HG03025 (cell line): ENCODE results near the gene PTPN2.
"Not testable (repeated sequence)": the region's sequence is repeated elsewhere in the genome, so short reads cannot be mapped to it uniquely, and the experiment has no call there.

Experiments used
- ATAC-seq: cut with Tn5 transposase; IDR thresholded peaks from one replicate; pipeline ENCODE4 v1.9.1; 2021; ENCODE audit warnings: mild to moderate bottlenecking, moderate library complexity; ENCODE audit not compliant: unreplicated experiment, low FRiP score

The PTPN2 gene

DNA sequence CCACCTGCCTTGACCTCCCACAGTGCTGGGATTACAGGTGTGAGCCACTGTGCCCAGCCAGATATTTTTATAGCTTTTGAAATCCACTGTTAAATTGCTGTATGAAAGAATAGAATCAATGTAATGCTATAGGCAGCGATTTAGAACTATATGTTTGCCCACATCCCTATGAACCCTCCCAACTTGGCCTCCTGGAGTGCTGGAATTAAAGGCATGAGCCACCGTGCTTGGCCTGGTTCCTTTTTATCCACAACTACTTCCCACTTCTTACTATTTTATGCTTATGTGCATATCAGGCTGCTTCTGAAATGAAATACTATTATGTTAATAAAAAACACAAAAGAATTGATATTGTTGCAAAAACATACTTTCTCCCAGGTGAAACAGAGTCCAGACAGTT, 11.6 kb upstream of the PTPN2 start:
- no peak for ATAC-seq

DNA sequence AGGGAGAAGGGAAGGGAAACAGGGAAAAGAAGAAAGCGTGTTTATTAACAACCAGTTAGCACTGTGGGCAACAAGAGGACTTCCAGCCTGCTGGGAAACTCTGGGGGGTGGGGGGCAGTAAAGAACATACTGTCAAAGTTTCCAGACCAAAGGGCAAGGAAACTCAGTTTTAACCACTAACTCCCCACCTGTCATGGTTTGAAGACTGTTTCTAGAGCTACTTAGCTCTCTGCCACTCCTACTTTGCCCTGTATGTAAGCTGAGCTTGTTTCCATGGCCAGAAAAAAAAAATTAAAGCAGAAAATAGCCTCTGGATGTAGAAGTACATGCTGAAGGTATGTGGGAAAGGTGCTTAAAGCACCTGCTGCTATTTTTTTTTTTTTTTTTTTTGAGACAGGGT, 11.0 kb upstream of the PTPN2 start:
- ATAC-seq = no peak

DNA sequence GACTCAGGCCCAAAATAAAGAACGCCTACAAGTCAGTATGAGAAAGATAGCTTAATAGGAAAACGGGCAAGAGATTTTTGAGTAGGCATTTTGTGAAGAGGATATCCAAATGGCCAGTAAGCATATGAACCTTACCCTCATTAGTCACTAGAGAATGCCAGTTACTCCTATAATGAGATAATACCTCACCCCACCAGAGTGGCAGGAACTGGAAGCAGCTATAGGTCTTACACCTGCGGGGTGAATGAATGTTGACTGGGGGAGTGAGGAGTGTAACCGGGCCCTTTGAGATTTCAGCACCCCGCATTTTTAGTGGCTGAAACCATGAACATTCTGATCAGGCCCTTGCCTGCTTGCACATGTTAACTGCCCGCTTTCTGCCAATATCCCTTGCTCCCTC, 7.5 kb upstream of the PTPN2 start:
- no peak for ATAC-seq

DNA sequence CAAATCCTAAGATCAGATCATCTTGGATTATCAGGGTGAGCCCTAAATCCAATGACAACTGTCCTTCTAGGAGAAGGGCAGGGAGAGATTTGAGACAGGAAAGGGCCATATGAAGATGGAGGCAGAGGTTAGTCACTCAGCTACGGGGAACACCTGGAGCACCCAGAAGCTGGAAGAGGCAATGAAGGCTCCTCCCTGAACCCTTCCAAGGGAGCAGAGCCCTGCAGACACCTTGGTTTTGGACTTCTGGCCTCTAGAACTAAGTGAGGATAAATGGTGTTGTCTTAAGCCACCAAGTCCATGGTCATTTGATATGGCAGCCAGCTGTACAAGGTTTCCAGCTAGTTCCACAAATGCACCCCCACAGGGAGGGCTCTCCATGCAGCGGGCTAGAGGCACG, 6.9 kb upstream of the PTPN2 start:
- ATAC-seq = no peak

DNA sequence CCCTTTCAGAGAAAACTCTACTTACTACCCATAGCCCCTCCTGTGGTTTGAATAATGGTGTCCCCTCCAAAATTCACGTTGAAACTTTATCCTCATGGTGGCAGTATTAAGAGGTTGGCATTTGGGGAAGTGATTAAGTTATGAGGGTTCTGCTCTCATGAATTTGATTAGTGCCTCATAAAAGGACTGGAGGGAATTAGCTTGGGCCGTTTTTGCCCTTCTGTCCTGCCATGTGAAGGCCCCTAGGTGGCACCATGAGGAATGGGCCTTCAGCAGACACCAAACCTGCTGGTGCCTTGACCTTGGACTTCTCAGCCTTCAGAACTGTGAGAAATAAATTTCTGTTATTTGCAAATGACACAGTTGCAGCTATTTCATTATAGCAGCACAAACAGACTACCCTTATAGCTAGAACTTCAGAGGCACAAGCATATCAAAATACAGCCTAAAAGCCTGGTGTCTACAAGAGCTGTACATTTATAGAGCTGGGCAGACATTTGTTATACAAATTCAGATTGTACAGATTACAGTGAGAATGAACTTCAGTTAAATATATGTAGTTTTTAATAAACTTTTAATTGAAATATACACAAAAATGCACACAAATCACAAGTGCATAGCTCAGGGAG, 2.6 kb upstream of the PTPN2 start:
- ATAC-seq = no peak

DNA sequence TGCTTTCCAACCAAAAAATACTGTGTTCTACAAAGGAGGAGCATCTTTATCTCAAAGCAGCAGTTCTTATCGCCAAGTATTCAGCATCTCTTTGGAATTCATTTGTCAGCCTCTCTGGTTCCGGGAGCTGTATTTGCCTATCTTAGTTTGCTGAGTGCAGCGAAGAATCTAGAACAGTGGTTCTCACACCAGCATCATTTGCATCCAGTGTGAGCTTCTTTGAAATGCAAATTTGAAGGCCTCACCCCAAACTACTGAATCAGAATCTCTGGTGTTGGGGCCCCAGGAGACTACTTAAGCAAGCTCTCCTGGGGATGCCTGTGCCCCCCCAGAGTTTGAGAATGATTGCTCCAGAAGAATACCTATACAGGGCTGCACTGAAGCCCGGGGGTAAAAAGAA, 1.5 kb upstream of the PTPN2 start:
- no peak for ATAC-seq

DNA sequence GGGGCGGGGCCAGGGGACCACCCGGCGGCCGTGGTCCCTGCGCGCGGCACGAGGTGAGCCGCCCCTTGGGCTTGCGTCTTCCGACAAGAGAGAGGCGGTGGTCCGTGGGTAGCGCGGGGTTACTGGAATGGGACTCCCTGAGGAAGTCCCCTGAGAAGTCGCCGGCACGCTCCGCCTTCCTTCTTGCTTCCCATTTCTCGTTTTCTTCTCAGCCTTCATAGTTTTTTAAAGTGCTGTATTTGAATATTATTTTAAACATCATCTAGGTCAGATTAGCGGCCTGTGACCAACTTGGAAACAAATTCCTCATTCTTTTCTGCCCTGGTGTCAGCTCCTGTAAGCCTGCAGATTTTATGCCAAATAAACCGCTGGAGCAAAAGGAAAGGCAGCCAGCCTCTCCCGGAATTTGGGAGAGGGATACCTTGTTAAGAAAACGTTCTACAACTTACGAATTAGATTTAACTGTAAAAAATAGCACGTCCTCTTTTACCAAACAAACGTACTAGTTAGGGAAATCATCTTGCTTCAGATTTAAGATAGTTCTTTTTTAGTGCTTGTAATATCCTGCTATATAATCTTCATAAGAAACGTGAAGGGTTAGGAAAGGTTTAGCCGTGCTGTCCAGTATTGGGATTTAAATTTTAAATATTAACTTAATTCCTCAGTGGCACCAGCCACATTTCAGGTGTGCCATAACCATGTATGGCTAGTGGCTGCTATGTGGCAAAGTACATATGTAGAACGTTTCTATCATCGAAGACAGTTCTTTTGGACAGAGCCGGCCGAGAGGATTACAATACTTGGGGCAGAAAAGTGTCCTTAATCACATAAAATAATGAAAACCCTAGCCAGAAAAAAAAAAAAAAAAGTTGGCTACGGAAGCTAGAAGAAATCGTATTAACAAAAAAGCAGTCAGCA, 628 bp upstream of the PTPN2 start:
- ATAC-seq = no peak

DNA sequence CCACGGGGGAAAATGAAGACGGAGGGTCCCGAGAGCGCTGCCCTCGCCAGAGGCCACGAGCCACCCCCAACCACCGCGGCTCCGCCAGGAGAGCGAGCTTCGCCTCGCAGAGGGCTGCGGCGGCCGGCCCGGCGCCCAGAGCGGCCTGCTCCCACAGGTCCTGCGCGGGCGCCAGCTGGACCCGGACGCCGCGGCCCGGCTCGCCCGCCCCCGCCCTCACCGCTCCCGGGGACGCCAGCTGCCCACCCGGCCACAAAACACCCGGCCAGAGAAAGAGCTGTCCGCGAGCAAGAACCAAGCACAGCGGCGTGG, 709 bp downstream of the PTPN2 start:
- peak; percentile 8 for ATAC-seq

DNA sequence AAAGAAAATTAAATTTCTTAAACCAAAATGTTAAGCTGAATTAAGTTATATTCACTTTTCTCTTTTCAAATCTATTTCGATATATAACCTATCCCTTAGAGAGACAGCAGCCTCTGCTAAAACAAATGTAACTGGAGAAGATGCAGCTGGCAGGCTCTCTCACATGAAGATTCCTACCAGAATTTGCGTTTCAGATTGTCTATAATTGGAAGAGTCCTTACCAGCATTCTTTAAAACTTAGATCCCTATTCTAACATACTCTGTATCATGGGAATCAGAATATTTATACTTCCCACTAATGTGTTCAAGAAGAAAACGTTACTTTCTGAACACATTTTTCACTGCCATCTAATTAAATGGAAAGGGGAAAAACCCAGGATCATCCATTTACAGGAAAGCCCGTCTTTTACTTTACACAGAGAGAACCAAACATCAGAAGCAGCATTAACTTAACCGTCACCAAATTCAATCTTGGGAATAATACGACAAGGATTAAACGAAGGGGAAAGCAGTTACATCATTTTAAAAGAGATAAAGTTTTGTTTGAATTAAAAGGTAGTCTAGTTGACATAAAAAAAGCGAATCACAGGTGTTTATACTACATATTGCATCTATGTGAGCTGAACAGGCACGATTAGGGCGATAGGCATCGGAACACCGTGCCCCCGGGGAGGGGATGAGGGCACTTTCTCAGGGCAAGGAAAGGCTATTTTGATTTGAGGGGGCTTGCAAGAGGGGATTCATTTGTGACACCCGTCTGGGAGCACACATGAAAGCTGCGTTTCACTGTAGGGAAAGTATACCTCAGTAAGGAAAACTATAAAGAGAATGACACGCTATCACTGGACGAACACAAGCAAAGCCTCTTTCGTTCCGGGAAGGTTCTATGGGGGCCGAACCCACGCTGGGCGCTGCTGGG, 1.3 kb downstream of the PTPN2 start:
- no peak for ATAC-seq

DNA sequence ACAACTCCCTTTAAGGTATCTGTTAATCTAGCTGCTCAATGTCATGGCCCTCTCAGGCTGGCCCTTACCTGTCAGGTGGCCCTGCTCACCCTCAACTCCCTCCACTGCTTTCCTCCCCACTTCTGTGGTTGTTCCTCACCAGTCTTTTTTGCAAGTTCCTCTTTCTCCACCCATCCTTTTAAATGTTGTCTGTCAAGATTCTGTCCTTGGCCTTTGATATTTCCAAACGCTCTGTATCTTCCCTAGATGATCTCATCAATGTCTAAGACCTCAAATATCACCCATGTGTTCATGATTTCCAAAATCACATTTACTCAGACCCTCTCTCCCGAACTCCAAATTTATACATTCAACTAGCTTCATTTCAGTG, 3.5 kb downstream of the PTPN2 start:
- ATAC-seq = no peak

DNA sequence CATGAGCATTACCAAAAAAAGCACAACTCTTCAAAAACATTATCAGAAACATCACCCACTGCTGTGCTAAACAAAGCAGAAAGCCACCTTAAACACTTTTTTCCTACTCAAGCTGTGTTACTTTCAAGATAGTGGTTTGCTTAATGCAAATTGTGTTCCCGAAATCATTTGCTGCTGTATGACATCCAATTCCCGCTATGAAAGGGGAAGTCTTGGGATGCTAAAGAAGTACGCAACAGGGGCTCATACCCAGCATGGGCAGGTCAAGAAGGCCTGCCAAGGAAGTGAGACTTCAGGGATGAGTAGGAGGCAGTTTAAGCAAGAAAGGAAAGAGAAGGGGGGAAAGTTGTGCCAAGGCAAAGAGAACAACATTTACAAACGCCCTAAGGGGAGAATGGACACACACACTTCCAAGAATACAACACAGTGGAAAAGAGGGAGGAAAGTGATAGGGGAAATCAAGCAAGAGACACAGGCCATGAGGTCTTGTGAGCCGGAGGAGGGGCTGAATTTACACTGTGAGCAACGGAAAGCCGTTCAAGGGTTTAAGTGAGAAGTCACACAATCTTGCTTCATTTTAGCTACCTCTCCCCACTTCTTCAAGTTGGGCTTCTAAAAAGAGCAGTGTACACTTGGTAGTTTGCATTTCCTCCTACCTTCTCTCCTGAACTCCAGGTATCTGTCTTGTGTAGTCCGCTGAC, 4.0 kb downstream of the PTPN2 start:
- ATAC-seq = no peak

DNA sequence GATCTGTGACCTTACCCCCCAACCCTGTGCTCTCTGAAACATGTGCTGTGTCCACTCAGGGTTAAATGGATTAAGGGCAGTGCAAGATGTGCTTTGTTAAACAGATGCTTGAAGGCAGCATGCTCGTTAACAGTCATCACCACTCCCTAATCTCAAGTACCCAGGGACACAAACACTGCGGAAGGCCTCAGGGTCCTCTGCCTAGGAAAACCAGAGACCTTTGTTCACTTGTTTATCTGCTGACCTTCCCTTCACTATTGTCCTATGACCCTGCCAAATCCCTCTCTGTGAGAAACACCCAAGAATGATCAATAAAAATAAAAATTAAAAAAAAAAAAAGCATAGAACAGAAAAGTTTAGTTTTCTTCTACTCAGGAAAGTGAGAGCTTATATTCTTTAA, 9.0 kb downstream of the PTPN2 start:
- not testable (repeated sequence) for ATAC-seq

DNA sequence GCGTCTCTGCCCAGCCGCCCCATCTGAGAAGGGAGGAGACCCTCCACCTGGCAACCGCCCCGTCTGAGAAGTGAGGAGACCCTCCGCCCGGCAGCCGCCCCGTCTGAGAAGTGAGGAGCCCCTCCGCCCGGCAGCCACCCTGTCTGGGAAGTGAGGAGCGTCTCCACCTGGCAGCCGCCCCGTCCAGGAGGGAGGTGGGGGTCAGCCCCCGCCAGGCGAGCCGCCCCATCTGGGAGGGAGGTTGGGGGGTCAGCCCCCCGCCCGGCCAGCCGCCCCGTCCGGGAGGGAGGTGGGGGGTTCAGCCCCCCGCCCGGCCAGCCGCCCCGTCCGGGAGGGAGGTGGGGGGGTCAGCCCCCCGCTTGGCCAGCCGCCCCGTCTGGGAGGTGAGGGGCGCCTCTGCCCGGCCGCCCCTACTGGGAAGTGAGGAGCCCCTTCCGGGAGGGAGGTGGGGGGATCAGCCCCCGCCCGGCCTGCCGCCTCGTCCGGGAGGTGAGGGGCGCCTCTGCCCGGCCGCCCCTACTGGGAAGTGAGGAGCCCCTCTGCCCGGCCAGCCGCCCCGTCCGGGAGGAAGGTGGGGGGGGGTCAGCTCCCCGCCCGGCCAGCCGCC, 10.0 kb downstream of the PTPN2 start:
- not testable (repeated sequence) for ATAC-seq

DNA sequence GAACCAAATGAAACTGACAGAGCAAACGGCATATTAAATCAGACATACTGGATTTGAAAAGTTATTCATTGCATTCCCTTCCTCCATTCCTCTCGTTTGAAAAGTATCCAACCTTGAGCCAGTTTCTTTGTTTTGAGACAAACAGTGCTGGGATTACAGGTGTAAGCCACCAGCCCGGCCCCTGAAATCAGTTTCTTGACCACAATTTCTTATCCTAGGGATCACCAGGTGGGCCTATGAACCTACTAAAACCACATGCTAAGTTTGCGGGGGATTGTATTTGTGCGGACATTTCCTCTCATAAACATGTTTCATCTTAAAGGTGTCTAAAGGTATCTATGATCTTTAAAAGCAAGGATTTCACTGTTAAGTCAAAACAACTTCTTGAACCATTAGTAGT, 11.6 kb downstream of the PTPN2 start:
- ATAC-seq = no peak

DNA sequence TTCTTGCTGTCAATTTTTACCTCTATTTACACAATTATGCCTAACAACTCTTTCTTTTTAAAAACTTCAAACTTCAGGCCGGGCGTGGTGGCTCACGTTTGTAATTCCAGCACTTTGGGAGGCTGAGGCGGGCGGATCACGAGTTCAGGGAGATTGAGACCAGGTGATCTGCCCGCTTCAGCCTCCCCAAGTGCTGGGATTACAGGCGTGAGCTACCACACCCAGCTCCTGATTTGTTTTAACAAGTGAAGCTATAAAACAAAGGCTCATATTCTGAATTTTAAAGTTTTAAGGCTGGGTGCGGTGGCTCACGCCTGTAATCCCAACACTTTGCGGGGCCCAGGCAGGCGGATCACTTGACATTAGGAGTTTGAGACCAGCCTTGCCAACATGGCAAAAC, 15.5 kb downstream of the PTPN2 start:
- no peak for ATAC-seq

DNA sequence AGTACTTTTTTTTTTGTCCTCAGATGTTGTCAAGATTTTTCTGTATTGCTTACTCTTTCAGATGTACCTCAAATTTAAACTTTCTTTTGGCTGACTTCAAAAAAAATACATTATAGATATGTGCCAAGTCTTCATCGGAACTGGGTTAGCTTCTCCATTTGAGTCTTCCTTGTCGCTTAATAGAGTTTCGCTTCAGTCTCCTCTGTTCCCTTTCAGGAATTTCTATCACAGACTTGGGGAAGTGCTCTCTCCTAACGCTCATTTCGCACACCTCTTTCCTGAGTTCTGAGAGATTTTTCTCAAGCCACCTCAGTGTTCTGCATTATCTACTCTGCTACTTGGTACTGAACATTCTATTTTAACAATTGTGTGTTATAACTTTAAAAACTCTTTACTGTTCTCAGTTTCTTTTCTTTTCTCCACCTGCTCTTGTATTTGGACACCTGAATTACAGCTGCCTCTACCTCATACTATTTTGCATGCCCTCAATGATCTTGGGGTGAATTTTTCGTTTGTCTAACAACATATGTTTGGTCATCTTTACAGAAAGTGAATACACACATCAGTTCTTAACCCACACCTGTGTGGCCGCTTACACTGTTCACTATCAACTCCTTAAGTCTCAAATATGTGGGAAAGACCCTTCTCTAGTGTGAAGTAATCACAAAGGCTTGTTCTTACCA, 16.5 kb downstream of the PTPN2 start:
- ATAC-seq = no peak

DNA sequence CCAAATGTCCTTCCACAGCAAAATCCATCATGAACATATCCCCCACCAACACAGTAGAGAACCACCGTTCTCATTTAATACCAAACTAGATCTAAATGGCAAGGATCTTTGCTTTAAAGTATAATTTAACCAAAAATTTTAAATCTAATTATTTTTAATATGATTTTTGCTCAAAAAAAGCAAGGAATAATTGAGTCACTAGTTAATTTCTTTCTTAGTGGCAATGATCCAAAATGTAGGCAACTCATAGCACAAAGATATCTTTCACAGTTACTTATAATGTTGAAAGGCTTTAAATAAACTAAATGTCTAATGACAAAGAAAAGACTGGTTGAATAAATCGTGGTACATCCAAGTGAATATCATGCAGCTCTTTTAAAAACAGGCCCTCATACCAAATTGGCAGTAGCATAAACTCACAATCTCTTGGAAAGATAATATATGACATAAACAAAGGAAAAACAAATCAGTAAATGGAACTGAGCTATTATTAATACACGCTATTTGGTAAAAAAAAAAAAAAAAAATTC, 20.3 kb downstream of the PTPN2 start:
- ATAC-seq = no peak

DNA sequence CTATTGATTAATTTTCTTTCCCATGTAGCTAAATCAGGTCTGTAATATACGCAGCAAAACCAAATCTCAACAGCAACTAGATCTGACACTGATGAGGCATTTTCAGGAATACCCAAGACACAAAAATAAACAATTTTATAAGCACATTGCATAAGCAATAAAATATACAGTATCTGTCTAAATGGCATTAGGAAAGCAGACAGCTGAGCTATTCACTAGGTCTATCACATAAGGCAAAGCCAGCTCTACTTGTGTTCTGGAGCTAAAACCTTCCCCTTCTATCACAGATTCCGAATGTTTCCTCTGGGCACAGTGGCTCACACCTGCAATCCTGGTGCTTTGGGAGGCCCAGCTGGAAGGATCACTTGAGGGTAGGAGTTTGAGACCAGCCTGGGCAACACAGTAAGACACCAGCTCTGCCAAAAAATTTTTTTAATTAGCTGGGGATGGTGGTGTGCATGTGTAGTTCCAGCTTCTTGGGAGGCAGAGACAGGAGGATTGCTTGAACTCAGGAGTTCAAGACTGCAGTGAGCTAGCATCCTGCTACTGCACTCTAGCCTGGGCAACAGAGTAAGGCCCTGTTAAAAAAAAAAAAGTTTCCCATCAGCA, 21.1 kb downstream of the PTPN2 start:
- no peak for ATAC-seq

DNA sequence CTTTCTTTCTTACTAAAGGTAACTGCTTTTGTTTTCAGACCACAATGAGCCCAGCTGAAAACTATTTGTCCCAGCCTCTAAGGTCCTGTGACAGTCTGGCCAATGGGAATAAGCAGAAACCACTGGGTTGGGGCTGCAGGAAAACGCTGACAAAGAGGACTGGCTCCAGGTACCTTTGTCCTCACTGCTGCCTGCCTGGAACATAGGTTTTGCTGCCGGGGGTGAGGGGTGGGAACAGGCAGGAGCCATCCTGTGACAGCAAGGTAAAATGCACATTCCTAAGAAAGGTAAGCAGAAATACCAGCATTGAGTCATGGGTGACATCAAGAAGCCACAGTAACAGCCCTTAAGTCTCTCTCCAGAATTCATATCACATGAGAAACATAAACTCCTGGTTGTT, 21.6 kb downstream of the PTPN2 start:
- no peak for ATAC-seq
